Activated naive CD8-positive, alpha-beta T cell (primary cell): ENCODE results near the gene CFAP20DC.
"Not testable (repeated sequence)": the region's sequence is repeated elsewhere in the genome, so short reads cannot be mapped to it uniquely, and the experiment has no call there.

Experiments
- H3K27ac Mint-ChIP-seq: one replicate; pipeline ENCODE4 v1.8.0; 2021; ENCODE audit warnings: mixed read lengths
- H3K27me3 Mint-ChIP-seq: one replicate; pipeline ENCODE4 v1.8.0; 2021; ENCODE audit warnings: mixed read lengths
- H3K36me3 Mint-ChIP-seq: one replicate; pipeline ENCODE4 v1.8.0; 2021; ENCODE audit warnings: mixed read lengths
- H3K4me1 Mint-ChIP-seq: one replicate; pipeline ENCODE4 v1.8.0; 2021; ENCODE audit warnings: low read depth, mixed read lengths
- H3K4me3 Mint-ChIP-seq: one replicate; pipeline ENCODE4 v1.8.0; 2021; ENCODE audit warnings: mild to moderate bottlenecking, mixed read lengths
- H3K9me3 Mint-ChIP-seq: one replicate; pipeline ENCODE4 v1.8.0; 2021; ENCODE audit warnings: low read depth, mixed read lengths

CFAP20DC gene

GRCh38 chr3:58998476-58999117, 51.2 kb downstream of the CFAP20DC start:
- Mint-ChIP-seq H3K27ac (no peak overlapping the region), H3K9me3 (no peaks in the 10 kb centered on the region), H3K4me1 (peaks cover 3% of the 10 kb centered on the region), H3K27me3 (peaks cover 3% of the 10 kb centered on the region), H3K4me3 (no peak overlapping the region), H3K36me3 (no peaks in the 10 kb centered on the region)

- H3K27ac Mint-ChIP-seq, result no peak overlapping the region
- no peaks in the 10 kb centered on the region for H3K9me3 Mint-ChIP-seq
- H3K4me1 Mint-ChIP-seq, result peaks cover 2% of the 10 kb centered on the region
- H3K27me3 Mint-ChIP-seq, result peaks cover 2% of the 10 kb centered on the region
- no peaks in the 10 kb centered on the region for H3K36me3 Mint-ChIP-seq
- no peak overlapping the region for H3K4me3 Mint-ChIP-seq
These were observed 53.1 kb downstream of the CFAP20DC start for GRCh38 chr3:58996730-58997129.

GRCh38 chr3:58994746-58995330, 55.0 kb downstream of the CFAP20DC start:
- H3K27me3 Mint-ChIP-seq, result peaks cover 2% of the 10 kb centered on the region
- no peaks in the 10 kb centered on the region for H3K9me3 Mint-ChIP-seq
- no peaks in the 10 kb centered on the region for H3K4me1 Mint-ChIP-seq
- H3K27ac Mint-ChIP-seq, result no peak overlapping the region
- no peak overlapping the region for H3K4me3 Mint-ChIP-seq
- no peaks in the 10 kb centered on the region for H3K36me3 Mint-ChIP-seq

GRCh38 chr3:58993547-58993946, 56.3 kb downstream of the CFAP20DC start:
- Mint-ChIP-seq H3K36me3 (no peaks in the 10 kb centered on the region), H3K4me1 (no peaks in the 10 kb centered on the region), H3K9me3 (no peaks in the 10 kb centered on the region), H3K27ac (no peak overlapping the region), H3K27me3 (peaks cover 2% of the 10 kb centered on the region), H3K4me3 (no peak overlapping the region)

GRCh38 chr3:58991623-58992022, 58.2 kb downstream of the CFAP20DC start:
- Mint-ChIP-seq H3K36me3 (no peaks in the 10 kb centered on the region), H3K4me1 (no peaks in the 10 kb centered on the region), H3K27me3 (peaks cover 2% of the 10 kb centered on the region), H3K27ac (no peak overlapping the region), H3K9me3 (no peaks in the 10 kb centered on the region), H3K4me3 (no peak overlapping the region)

- no peak overlapping the region for H3K4me3 Mint-ChIP-seq
These were observed 58.8 kb downstream of the CFAP20DC start for GRCh38 chr3:58991026-58991425.

GRCh38 chr3:58989955-58990354, 59.9 kb downstream of the CFAP20DC start:
- H3K9me3 Mint-ChIP-seq, result no peaks in the 10 kb centered on the region
- no peak overlapping the region for H3K27ac Mint-ChIP-seq
- H3K36me3 Mint-ChIP-seq, result no peaks in the 10 kb centered on the region
- peaks cover 5% of the 10 kb centered on the region for H3K27me3 Mint-ChIP-seq
- H3K4me1 Mint-ChIP-seq, result no peaks in the 10 kb centered on the region
- no peak overlapping the region for H3K4me3 Mint-ChIP-seq

More at GRCh38 chr3:58991026-58991425, 58.8 kb downstream of the CFAP20DC start:
- Mint-ChIP-seq H3K27ac (no peak overlapping the region), H3K27me3 (peaks cover 2% of the 10 kb centered on the region), H3K9me3 (no peaks in the 10 kb centered on the region), H3K36me3 (no peaks in the 10 kb centered on the region), H3K4me1 (no peaks in the 10 kb centered on the region)

- Mint-ChIP-seq H3K4me3 (no peak overlapping the region), H3K27ac (no peak overlapping the region), H3K27me3 (peaks cover 5% of the 10 kb centered on the region), H3K36me3 (no peaks in the 10 kb centered on the region), H3K4me1 (no peaks in the 10 kb centered on the region), H3K9me3 (no peaks in the 10 kb centered on the region)
These were observed 60.7 kb downstream of the CFAP20DC start for GRCh38 chr3:58989163-58989562.

- Mint-ChIP-seq H3K27ac (no peak overlapping the region), H3K4me3 (no peak overlapping the region), H3K4me1 (no peaks in the 10 kb centered on the region), H3K9me3 (no peaks in the 10 kb centered on the region), H3K36me3 (no peaks in the 10 kb centered on the region), H3K27me3 (peaks cover 4% of the 10 kb centered on the region)
These were observed 61.8 kb downstream of the CFAP20DC start for GRCh38 chr3:58988041-58988440.

- H3K4me3 Mint-ChIP-seq, result no peak overlapping the region
- H3K27ac Mint-ChIP-seq, result no peak overlapping the region
- H3K9me3 Mint-ChIP-seq, result no peaks in the 10 kb centered on the region
- H3K4me1 Mint-ChIP-seq, result no peaks in the 10 kb centered on the region
- no peaks in the 10 kb centered on the region for H3K36me3 Mint-ChIP-seq
- peaks cover 4% of the 10 kb centered on the region for H3K27me3 Mint-ChIP-seq
These were observed 63.2 kb downstream of the CFAP20DC start for GRCh38 chr3:58986654-58987053.

GRCh38 chr3:58979840-58980239, 70.0 kb downstream of the CFAP20DC start:
- no peaks in the 10 kb centered on the region for H3K4me1 Mint-ChIP-seq
- H3K27ac Mint-ChIP-seq, result no peak overlapping the region
- no peaks in the 10 kb centered on the region for H3K9me3 Mint-ChIP-seq
- H3K4me3 Mint-ChIP-seq, result no peak overlapping the region
- H3K36me3 Mint-ChIP-seq, result no peaks in the 10 kb centered on the region
- H3K27me3 Mint-ChIP-seq, result peaks cover 4% of the 10 kb centered on the region

- H3K9me3 Mint-ChIP-seq, result no peaks in the 10 kb centered on the region
- H3K27ac Mint-ChIP-seq, result no peak overlapping the region
- H3K36me3 Mint-ChIP-seq, result no peaks in the 10 kb centered on the region
- peaks cover 7% of the 10 kb centered on the region for H3K27me3 Mint-ChIP-seq
- no peak overlapping the region for H3K4me3 Mint-ChIP-seq
- no peaks in the 10 kb centered on the region for H3K4me1 Mint-ChIP-seq
These were observed 76.0 kb downstream of the CFAP20DC start for GRCh38 chr3:58973796-58974195.

GRCh38 chr3:58967866-58968265, 82.0 kb downstream of the CFAP20DC start:
- not testable (repeated sequence) for H3K4me3 Mint-ChIP-seq, H3K27ac Mint-ChIP-seq, H3K36me3 Mint-ChIP-seq, H3K4me1 Mint-ChIP-seq, H3K27me3 Mint-ChIP-seq, H3K9me3 Mint-ChIP-seq

- no peaks in the 10 kb centered on the region for H3K36me3 Mint-ChIP-seq
- H3K27me3 Mint-ChIP-seq, result peaks cover 2% of the 10 kb centered on the region
- H3K9me3 Mint-ChIP-seq, result no peaks in the 10 kb centered on the region
- no peak overlapping the region for H3K4me3 Mint-ChIP-seq
- no peak overlapping the region for H3K27ac Mint-ChIP-seq
- H3K4me1 Mint-ChIP-seq, result no peaks in the 10 kb centered on the region
These were observed 84.0 kb downstream of the CFAP20DC start for GRCh38 chr3:58965865-58966264.

- Mint-ChIP-seq H3K27me3 (peaks cover 3% of the 10 kb centered on the region), H3K4me3 (no peak overlapping the region), H3K27ac (no peak overlapping the region), H3K9me3 (no peaks in the 10 kb centered on the region), H3K4me1 (no peaks in the 10 kb centered on the region), H3K36me3 (no peaks in the 10 kb centered on the region)
These were observed 85.8 kb downstream of the CFAP20DC start for GRCh38 chr3:58963928-58964503.

GRCh38 chr3:58962816-58963215, 87.0 kb downstream of the CFAP20DC start:
- Mint-ChIP-seq H3K36me3 (no peaks in the 10 kb centered on the region), H3K9me3 (no peaks in the 10 kb centered on the region), H3K27me3 (peaks cover 2% of the 10 kb centered on the region), H3K27ac (no peak overlapping the region), H3K4me1 (no peaks in the 10 kb centered on the region), H3K4me3 (no peak overlapping the region)
